DMS 273 (cell line): ENCODE data around the gene SLC16A9.

Source experiments
- DNase-seq: peaks from one replicate; lab custom pipeline; 2025; ENCODE audit not compliant: unreplicated experiment; lab: John Stamatoyannopoulos, UW

The SLC16A9 gene

DNA sequence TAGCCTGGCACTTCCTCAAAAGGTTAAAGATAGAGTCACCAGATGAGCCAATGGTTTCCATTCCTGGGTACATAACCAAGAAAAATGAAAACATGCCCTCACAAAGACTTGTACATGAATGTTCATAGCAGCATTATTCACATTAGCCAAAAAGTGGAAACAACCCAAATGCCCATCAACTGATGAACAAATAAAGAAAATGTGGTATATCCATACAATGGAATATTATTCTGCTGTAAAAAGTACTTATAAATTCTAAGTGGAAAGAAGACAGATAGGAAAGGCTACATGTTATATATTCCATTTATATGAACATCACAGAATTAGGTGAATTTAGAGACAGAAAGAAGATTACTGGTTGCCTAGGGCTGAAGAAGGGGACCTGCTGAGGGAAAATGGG is 10.7 kb upstream of the SLC16A9 start:
- DNase-seq = no peak

DNA sequence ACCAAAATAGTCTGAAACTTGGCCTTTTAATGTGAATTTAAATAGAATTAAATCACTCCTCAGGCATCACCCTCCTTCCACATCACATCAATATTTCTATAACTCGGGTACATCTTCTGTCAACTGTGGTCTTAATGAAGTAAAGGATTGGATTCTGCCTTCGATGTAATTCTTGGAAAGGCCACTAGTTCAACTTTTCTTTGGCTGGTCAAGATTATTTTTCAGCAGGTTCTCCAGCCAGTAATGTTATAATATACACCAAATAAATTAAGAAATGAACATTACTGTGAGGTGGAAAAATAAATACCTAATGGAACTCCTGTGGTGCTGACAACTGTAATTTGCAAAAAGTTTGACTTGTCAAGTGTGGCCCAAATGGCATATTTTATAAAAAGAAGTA is 9.7 kb upstream of the SLC16A9 start:
- DNase-seq = no peak

DNA sequence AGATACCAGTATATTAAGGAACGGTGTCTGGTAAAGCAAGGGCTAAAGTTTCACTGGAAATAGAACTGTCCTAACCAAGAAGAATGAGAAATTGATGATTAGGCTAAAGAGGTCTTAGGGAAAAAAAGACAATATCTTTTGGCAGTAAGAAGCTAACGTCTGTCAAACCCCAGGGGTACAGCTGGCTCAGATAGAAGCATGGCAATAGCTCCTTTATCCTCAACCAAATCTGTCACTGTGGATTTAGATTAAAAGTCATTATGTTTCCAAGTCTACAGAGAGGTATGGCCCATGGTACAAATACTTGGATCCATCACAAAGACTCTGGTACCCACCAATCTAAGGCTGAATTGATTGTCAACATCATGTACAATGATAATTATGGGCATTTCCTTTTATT is 8.6 kb upstream of the SLC16A9 start:
- no peak for DNase-seq

DNA sequence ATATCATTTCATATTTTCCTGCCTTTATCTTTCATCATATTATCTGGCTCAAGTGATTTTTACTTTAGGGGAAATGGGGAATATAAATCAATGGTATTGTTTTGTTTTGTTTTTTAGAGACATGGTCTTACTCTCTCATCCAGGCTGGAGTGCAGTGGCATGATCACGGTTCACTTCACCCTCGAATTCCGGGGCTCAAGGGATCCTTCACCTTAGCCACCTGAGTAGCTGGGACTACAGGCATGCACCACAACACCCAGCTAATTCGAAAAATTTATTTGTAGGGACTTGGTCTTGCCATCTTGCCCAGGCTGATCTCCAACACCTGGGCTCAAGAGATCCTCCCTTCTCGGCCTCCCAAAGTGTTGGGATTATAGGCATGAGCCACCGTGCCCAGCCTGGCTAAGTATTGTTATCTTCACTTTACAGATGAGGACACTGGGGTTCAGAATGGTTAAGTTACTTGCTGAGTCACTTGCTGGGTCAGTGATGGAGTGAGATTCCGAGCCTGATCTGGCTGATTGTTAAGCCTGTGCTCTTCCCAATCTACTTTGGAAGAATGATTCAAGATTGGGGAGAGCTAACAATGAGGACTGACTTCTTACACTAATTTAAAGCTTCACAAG is 3.7 kb upstream of the SLC16A9 start:
- no peak for DNase-seq

DNA sequence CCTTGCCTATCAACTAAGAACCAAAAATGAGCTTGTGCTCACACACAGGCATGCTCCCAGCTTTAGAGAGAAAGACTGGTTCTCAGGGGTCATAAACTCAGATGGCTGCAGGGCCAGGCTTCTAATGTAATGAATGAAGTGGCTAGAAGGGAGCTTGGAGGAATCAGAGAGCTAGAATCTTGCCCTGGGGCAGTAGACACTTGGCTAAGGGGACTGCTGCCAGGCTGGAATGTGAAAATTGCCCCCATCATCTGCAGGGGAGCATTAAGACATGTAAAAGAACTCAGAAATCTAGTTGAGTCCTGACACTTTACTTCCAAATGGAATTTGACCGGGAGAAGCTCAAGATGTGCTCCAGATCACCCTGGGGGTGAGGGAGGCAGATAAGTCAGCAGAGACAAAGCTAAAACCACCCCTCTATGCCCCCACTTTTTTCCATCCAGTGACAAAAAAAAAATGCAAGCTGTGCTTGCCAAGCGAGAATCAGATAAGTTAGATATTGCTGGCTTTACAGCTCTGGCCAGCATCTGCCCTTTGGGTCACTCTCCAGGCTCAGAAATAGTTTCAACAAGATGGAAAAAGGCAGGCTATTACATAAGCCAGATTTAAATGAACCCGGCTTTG is 2.3 kb upstream of the SLC16A9 start:
- no peak for DNase-seq

DNA sequence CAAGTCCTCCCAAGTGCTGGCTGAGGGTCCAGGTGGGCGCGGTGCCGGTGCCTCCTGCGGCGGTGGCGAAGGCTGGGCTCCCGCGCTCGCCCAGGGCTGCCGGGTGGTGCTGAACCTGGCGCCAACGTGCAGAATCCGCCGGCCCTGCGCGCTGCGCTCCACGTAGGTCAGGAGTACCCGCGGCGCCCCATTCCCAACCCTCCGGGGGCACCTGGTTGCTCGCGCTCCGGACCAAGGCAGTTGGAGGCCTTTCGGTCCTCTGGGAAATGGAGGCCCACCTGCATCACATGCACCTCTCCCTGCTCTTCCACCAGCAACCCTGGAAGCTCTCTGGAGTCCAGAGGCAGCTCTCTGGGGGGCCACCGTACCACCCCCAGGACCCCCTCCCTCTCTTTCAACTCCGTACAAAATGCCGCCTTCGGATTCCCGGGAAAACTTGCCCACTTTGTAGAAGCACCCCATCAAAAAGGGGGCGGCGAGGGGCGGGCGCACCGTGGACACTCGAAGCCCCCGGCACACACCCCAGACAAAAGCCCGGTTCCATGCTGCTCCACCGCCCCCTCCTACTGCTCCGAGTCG is 745 bp downstream of the SLC16A9 start:
- DNase-seq = peak; percentile 65

DNA sequence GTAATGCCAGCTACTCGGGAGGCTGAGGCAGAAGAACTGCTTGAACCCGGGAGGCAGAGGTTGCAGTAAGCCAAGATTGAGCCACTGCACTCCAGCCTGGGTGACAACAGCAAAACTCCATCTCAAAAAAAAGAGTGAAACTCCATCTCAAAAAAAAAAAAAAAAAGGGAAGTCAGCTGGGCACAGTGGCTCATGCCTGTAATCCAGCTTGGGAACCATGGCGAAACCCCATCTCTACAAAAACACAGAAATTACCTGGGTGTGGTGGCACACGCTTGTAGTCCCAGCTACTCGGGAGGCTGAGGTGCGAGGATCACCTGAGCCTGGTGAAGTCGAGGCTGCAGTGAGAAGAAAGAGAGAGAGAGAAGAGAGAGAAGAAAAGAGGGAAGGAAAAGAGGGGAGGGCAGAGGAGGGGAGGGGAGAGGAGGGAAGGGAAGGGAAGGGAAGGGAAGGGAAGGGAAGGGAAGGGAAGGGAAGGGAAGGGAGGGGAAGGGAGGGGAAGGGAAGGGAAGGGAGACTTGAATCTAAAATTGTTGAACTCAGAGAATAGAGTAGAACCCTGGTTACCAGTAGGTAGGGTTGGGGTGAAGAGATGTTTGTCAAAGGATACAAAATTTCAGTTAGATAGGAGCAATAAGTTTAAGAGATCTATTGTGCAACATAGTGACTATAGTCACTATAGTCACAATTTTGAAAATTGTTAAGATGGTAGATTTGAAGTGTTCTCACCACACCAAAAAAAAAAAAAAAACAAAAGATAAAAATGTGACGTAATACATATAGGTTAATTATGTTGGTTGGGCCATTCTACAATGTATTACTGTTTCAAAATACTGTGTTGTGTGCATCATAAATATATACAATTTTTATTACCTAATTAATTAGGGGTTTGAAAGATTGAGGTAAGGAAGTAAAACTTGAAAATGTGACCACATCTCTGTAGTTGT is 2.5 kb downstream of the SLC16A9 start:
- DNase-seq = no peak

DNA sequence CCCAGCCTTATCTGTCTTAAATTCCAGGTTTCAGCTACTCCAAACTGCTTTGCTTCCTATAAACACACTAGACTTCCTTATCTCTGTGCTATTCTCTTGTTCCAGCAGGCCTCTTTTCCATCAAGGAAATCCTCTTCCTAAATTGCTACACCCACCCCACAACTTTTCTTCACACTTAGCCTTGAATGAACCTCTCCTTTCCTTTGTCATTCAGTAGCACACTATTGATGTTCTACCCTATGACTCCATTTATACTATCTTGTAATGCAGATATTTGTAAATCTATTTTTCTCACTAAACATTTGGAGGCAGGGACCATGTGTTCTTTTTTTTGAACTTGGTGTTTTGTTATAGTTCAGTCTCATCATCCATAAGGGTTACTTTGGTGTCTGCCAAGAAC is 3.7 kb downstream of the SLC16A9 start:
- DNase-seq = no peak

DNA sequence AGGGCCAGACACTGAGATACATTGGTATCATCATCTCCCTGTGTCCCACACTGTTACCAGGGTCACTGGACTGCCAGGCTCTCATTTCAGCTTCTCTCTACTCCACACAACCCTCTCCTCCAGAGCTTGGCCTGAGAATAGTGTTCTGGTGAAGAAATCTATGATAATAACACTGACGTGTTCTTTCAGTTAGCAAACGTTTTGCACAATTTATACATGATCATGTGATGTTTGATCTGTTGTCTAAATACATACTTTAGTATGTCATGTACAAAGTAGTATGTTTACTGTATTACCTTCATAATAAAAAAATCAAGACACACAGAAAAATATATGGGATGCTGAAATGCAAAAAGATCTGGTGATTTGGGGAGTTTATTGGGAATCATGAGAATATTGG is 5.0 kb downstream of the SLC16A9 start:
- no peak for DNase-seq

DNA sequence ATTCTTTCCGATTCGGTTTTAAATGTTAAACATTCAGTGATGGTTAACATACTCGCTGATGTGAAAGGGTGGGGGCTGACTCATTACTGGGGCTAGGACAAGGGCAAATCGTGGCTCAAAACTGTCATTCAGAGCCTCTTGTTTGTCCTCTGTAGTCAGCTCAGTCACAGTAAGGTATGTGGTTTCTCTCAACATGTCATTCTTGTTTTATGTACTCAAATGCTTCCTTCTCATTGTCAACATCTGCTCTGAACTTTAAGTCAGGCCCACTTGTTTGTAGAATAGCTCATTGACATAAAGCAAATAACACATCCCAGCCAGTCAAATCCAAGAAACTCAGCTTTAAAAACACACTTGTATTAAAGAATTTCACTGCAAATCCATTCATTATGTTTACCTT is 7.3 kb downstream of the SLC16A9 start:
- DNase-seq = no peak

DNA sequence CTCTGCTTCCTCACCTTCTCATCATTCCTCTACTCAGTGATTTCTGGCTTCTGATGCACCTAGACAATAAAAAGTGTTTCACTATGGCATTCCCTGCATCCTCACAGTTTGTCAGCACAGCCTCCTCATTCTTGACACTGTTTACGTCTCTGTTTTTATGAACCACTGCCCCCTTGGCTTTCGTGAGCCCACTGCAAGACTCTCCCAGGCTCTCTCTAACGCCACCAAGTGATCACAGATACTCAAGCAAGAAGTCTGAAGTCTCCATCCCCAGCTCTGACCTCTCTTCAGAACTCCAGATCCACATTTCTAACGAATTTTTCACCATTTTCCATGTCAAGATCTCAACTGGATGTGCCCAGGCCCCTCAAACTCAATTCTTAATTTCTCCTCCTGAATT is 8.9 kb downstream of the SLC16A9 start:
- peak; percentile 4 for DNase-seq

DNA sequence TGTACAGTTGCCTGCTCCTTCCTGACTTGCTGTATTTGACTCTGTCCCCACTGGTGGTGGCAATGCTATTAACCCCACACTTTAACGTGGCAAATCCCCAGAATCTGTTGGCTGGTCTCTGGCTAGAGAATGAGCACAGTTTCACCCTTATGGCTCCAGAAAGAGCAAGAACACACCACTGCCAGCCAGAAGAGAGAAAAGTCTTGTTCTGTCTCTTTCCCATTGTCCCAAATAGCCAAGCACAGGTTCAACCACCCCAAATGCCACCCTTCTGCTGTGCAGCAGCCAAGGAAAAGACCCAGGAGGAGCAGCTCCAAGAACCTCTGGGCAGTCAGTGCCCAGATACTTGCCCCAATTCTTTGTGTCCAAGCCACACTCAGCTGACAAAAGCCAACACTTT is 11.3 kb downstream of the SLC16A9 start:
- DNase-seq = no peak

DNA sequence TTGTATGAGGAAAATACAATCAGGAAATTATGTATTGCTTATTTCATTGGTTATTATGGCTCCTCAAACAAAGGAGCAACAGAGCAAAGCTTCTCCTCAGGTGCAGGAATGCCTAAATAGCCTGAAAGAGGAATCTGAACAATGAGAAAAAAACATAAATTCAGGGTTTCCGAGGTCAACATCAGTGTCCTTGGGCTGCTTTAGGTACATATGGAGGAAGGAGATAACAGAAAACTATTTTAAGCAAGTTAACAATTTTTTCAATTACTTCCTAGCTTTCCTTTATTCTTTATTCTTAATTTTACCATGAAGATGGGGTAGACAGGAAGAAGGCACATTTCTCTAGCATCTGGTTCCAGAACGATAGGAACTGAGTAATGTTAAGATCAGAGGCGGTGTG is 14.0 kb downstream of the SLC16A9 start:
- DNase-seq = no peak

DNA sequence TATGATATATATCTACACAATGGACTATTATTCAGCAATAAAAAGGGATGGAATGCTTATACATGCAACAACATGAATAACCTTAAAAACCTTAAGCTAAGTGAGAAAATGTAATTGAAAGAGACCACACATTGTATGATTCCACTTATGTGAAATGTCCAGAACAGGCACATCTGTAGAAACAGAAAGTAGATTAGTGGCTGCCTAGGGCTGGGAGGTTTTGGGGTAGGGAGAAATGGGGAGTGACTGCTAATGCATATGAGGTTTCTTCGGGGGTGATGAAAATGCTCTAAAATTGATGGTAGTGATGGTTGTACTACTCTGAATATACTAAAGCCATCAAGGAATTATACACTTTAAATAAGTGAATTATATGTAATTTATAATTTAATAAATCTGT is 14.7 kb downstream of the SLC16A9 start:
- DNase-seq = no peak

DNA sequence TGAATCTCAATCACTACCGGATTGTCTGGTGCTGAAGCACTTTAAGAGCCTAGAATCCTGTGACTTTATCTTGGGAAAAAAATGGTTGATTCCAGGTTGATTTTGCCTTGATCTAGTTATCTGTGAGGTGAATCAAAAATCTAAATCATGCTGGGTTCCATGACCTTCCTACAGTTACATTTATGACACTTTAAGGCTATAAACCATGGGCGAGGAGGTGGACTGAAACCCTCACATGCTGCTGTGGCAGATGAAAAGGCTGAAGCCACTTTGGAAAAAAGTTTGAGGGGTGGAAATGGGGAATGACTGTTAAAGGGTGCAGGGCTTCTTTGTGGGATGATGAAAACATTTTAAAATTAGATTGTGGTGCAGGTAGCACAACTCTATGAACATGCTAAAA is 17.5 kb downstream of the SLC16A9 start:
- no peak for DNase-seq

DNA sequence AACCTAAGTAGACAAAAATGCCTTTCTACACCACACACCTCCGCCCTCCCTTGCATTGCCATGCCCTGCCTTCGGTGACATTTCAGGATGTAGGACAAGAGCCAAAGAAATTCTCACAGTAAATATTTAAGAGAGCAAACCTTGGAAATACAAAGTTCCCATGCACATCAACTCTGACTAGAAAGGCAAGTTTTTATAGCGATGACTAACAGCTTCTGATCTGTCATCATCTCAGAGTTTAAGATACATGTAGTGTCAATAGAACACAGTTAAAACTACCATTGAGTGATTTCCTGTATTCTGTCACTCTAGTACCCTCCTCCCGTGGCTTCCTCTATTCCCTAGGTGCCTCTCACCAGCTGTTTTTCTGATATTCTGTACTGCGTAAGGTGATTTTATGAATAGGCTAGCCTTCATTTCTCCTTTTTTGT is 20.7 kb downstream of the SLC16A9 start:
- DNase-seq = no peak

DNA sequence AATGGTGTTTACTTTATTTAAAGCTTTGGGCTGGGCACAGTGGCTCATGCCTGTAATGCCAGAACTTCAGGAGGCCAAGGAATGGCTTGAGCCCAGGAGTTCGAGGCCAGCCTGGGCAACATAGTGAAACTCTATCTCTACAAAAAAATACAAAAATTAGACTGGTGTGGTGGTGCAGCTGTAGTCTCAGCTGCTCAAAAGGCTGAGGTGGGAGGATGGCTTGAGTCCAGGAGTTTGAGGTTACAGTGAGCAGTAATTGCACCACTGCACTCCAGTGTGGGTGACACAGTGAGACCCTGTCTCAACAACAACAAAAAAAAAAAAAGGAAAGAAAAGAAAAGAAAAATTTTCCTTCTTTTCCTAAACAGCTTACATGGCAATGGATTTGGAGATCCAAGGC is 22.0 kb downstream of the SLC16A9 start:
- DNase-seq = no peak

DNA sequence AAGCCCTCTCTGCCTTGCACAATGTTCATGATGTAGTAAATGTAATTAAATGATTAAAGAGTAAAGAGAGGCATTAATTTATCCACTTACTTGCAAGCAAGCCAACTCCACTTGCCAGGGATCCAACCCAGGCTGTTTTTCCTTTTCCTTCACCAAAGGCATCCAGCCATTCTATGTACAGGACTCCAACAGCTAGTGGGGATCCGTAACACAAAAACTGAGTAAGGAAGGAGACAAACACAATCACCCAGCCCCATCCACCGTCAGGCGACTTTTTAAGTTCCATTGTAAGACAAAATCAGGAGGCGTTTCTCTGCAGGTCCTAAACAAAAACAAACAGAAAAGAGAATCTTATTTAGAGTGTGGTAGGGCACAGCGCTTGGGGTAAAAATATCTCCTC is 25.6 kb downstream of the SLC16A9 start:
- no peak for DNase-seq

DNA sequence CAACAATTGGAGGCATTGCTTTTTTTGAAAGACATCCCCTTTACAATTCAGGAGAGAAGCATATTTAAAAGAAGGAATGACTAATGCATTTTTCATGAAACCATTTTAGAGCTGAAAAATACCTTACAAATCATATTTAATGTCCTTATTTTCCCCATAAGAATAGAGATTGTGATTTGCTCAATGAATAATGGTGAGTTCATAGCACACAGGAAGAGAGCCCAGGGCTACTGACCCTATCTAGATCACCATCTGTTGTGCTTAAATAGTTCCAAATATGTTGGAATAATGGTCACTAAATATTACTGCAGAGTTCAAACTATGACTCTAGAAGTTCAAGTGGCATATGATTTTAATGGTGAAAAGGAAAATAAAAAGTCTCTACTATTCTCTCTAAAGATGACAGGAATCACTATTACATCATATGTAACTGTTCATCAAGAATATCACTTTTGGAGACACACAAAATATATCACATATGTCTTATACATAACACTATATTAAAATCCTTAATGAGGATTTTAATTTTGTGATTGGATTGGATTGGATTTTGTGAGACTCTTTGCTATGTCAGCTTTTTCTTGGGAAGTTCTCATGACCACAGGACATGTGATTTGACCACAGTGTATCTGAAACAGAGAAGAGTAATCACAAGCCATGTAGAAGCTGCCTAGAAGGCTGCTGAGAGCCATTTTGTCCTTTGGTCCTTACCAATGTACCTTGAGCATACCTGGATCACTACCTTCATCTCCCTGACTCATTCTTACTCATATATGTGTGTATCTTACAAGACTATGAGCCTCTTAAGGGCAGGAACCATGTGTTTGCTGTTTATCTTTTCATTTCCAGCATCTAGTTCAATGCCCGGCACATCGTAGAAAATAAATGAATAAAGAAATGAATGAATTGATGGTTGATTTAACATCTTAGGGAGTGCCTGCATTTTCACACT is 26.4 kb downstream of the SLC16A9 start:
- DNase-seq = no peak

DNA sequence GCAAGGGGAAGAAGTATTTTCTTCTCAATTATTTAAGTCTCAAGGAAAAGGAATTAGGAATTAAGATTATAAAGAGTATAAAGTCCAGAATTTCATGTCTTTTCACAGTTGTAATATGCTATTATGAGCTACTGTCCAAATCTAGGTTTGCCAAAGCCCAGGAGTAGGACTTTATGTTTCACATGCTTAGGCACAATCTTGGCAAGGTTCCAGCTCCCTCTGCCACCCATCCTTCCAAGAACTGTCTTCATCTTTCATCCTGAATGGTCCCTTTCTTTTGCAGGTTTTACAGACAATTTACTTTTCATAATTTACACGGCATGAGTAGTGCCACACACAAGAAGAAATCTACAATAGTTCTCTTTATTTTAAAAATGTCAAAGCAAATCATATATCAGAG is 29.5 kb downstream of the SLC16A9 start:
- no peak for DNase-seq

DNA sequence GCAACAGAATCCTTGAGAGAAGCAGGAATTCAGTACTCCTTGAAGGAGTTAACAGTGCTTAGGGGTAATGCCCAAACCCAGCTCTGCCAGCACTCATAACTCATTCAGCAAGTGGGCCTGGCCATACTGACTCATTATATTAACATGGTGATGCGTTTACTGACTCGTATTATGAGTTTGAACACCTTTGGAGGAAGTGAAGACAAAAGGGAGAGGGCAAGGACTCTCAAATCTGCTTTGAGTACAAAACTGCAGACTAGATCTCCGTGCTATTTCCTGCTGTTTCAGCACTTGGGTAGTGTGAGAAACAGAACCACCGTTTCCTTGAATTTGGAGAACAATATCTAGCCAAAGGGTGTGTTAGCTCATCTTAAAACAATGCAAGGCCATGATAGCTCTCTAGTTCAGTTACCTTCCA is 30.8 kb downstream of the SLC16A9 start:
- no peak for DNase-seq
